GM10248 (cell line): ENCODE data around the gene RELT.

Experiments
- CTCF ChIA-PET: fragments of 300-600 bp; sonication (Branson Sonifier 250); formaldehyde crosslinking; extraction: SDS; loops from one replicate; lab custom pipeline; 2021; ENCODE audit warnings: antibody characterized with exemption; lab: Yijun Ruan, JAX
- POLR2A ChIA-PET: fragments of 350-650 bp; sonication (Branson Sonifier 250); formaldehyde crosslinking; extraction: SDS; loops from one replicate; lab custom pipeline; 2020; ENCODE audit warnings: antibody characterized with exemption; lab: Yijun Ruan, JAX
- DNase-seq: peaks from one replicate; pipeline ENCODE4 v3.0.0; 2012; ENCODE audit errors: extremely low spot score
- TF ChIP-seq, protein P1 (sequence below): IDR thresholded peaks from 2 replicates; pipeline ENCODE4 v1.5.1; 2012; ENCODE audit warnings: mild to moderate bottlenecking, low read depth; ENCODE audit errors: extremely low read depth, missing control alignments, control extremely low read depth

RELT gene

GRCh38 chr11:73401924-73402833, 26.0 kb downstream of the RELT start:
- ChIA-PET CTCF (interaction anchor here (0.8 to 8.9 kb wide), 9 partner anchors 9 to 263 kb away, joined by 3 to 87 read pairs (median 4); no protein-coding TSS in a partner anchor), POLR2A (no interaction called here)
- DNase-seq: no peak
- TF ChIP-seq, protein P1, sequence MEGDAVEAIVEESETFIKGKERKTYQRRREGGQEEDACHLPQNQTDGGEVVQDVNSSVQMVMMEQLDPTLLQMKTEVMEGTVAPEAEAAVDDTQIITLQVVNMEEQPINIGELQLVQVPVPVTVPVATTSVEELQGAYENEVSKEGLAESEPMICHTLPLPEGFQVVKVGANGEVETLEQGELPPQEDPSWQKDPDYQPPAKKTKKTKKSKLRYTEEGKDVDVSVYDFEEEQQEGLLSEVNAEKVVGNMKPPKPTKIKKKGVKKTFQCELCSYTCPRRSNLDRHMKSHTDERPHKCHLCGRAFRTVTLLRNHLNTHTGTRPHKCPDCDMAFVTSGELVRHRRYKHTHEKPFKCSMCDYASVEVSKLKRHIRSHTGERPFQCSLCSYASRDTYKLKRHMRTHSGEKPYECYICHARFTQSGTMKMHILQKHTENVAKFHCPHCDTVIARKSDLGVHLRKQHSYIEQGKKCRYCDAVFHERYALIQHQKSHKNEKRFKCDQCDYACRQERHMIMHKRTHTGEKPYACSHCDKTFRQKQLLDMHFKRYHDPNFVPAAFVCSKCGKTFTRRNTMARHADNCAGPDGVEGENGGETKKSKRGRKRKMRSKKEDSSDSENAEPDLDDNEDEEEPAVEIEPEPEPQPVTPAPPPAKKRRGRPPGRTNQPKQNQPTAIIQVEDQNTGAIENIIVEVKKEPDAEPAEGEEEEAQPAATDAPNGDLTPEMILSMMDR: no peak

DNA sequence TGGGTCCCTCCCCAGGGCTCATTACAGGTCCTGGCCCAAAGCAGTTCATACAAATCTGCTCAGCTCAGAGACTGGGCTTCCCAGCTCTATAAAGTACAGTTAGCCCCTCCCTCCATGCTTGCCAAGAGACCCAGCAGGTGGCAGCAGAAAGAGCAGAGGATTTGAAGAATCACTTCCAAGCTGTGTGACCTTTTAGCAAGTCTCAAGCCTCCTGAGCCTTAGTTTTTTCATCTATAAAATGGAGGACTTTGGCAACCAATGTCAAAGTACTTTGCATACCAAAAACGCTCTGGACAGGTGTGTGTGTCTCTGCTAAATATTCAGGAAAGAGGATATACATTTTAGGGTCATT, 26.6 kb downstream of the RELT start:
- POLR2A ChIA-PET: no interaction called here
- CTCF ChIA-PET: interaction anchor here (0.7 to 8.9 kb wide), 7 partner anchors 9 to 262 kb away, joined by 3 to 87 read pairs (median 7); no protein-coding TSS in a partner anchor
- TF ChIP-seq, protein P1: peak; percentile 30
- no peak for DNase-seq

GRCh38 chr11:73403541-73403940, 27.3 kb downstream of the RELT start:
- POLR2A ChIA-PET: no interaction called here
- DNase-seq: no peak
- CTCF ChIA-PET: interaction anchor here (0.7 to 8.9 kb wide), 6 partner anchors 10 to 257 kb away, joined by 3 to 87 read pairs (median 8); no protein-coding TSS in a partner anchor
- TF ChIP-seq, protein P1: no peak

- DNase-seq: peak; percentile 18
- POLR2A ChIA-PET: no interaction called here
- CTCF ChIA-PET: interaction anchor here (0.7 to 8.9 kb wide), 5 partner anchors 10 to 257 kb away, joined by 3 to 87 read pairs (median 9); no protein-coding TSS in a partner anchor
- TF ChIP-seq, protein P1: peak; percentile 21
Observed at GRCh38 chr11:73404048-73404447, 27.8 kb downstream of the RELT start.

DNA sequence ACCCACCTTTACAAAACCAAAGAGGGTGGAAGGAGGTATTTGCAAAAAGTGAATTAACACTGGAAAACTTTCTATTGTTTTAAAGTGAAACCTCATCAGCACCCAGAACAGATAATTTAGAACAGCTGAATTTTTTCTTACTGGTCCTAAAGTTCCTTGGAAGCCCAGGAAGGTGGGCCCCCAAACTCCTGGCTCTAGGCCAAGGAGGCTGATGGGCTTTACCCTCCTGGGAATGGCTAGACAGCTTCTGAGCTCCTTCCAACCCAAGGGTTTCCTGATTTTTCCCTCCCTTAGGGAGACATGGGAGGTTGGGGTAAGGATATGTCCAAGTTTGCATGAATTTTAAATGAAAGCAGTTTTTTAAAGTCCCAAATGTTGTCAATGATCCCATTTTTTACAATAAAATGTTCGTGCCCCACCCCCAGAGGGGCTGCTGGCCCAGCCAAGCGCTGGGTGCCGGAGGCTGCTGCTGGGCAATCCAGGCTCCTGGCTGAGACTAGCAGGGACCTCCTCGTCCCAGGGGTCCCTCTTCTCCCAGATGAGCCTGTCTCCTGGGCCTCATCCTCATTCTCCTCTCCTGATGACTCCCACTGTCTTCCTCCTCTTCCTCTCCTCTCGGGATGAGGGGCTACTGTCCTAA, 28.4 kb downstream of the RELT start:
- TF ChIP-seq, protein P1: no peak
- POLR2A ChIA-PET: no interaction called here
- no peak for DNase-seq
- CTCF ChIA-PET: interaction anchor here (0.7 to 6.9 kb wide), 3 partner anchors 10 to 256 kb away, joined by 3 to 67 read pairs (median 9); no protein-coding TSS in a partner anchor

DNA sequence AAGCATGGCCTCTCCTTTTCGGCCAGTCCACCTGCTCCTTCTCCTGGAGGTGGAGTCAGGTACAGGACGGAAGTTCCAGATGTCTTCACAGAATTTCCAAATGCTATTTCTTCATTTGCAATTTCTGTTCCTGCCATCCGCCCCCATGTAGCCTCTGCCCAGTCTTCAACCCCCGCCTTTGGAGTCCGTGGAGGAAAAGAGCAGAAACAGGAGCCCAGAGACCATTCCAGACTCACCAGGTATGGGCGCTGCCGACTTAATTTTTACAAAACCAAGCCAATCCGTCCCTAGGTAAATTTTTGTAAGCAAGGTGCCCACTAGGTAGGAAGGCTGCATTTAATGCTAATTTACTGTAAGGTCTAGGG, 28.9 kb downstream of the RELT start:
- ChIA-PET CTCF (interaction anchor here (1.0 to 2.9 kb wide), 3 partner anchors 12 to 69 kb away, joined by 3 to 12 read pairs (median 6); no protein-coding TSS in a partner anchor), POLR2A (no interaction called here)
- TF ChIP-seq, protein P1: no peak
- DNase-seq: no peak
